Measurements from ENCODE around the gene OR13H1.
"Not testable (repeated sequence)": the region's sequence is repeated elsewhere in the genome, so short reads cannot be mapped to it uniquely, and the experiment has no call there.

Gene OR13H1, protein sequence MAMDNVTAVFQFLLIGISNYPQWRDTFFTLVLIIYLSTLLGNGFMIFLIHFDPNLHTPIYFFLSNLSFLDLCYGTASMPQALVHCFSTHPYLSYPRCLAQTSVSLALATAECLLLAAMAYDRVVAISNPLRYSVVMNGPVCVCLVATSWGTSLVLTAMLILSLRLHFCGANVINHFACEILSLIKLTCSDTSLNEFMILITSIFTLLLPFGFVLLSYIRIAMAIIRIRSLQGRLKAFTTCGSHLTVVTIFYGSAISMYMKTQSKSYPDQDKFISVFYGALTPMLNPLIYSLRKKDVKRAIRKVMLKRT

DNA sequence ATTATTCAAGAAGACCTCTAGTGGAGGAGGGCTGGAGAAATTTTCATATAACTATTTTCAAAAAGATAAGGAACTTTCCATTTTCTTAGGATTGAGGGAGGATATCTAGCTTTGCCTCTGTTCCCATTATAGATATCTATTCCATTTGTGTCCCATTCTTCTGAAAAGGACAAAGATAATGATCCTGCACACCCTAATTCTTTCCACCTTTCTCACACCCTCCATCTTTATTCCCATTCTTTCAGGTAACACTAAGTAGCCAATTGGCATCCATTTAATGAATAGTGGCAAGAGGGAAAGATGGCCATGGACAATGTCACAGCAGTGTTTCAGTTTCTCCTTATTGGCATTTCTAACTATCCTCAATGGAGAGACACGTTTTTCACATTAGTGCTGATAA lies at the start of gene OR13H1:
TSS of gene OR13H1 (plus strand) at position 301 of the 400 bp plus-strand sequence. CDS start at position 301, 0 bp downstream.
- DNase-seq, result no peak

DNA sequence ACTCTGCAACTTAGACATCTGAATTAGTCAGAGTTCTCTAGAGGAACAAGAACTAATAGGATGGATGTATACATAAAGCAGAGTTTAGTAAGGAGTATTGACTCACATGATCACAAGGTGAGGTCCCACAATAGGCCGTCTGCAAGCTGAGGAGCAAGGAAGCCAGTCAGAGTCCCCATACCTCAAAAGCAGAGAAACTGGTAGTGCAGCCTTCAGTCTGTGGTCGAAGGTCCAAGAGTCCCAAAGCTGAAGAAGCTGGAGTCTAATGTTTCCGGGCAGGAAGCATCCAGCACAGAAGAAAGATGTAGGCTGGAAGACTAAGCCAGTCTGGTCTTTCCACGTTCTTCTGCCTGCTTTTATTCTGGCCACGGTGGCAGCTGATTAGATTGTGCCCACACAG lies 42.3 kb upstream of the OR13H1 start:
- not testable (repeated sequence) for DNase-seq

DNA sequence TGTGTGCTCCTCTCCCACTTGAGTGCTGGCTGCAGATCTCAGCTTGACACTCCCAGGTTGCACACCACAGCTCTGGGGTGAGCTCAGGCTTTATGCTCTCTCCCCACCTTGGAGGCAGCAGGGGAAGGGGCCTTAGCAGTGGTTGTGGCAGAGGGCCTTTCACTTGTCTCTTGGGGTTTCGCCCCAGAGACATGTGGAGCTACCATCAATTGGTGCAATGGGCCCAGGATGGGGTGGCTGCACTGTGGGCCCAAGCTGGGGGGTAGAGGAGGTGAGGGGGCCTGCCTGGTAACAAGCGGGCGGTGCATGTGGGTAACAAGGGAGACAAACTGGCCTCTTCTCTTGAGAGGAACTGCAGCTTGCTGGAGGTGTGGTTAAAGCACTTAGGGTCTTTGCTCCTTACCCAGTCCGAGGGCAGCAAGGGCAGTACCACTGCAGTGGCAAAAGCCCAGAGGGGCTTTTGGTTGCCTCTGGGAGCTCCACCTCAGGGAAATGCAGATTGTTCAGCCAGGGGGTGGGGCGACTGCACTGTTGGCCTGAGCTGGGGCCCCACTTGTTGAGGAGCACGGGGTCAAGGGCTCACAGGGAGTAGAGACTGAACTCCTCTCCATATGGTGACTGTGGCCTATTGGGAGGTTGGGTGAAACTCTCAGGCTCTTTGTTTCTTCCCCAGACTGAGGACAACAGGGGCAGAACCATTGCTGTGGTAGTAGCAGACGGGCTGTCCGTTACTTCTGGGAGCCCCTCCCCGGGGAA lies 30.5 kb upstream of the OR13H1 start:
- DNase-seq, result no peak

DNA sequence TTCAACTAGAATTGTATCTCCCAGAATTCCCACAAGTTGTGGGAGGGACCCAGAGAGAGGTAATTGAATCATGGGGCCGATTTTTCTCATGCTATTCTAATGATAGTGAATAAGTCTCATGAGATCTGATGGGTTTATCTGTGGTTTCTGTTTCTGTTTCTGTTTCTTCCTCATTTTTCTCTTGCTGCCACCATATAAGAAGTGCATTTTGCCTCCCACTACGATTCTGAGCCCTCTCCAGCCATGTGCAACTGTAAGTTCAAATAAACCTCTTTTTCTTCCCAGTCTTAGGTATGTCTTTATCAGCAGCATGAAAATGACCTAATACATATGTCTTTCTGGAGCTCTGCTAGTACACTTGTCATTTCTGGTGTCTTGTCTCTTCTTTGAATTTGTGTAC lies 22.1 kb upstream of the OR13H1 start:
- no peak for DNase-seq

DNA sequence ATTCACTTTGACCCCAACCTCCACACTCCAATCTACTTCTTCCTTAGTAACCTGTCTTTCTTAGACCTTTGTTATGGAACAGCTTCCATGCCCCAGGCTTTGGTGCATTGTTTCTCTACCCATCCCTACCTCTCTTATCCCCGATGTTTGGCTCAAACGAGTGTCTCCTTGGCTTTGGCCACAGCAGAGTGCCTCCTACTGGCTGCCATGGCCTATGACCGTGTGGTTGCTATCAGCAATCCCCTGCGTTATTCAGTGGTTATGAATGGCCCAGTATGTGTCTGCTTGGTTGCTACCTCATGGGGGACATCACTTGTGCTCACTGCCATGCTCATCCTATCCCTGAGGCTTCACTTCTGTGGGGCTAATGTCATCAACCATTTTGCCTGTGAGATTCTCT lies 344 bp downstream of the OR13H1 start:
- DNase-seq, result no peak

DNA sequence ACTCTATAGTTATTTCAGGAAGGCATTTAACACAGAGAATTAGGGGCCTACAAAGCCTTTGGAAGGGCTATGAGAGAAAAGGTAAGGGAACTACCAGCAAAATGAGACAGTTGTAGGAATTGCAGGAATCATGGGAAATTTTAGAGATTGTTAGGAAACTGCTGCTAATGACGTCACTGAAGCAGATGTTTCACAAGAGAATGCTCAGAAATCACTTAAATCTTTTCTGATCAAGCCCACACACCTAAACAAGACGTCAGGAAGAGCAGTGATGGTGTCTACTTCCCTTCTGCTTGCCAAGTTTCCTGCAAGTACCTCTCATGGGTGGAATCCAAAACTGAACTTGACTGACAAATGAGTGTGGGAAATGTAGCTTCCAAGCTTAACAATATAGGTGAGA lies 5.1 kb downstream of the OR13H1 start:
- DNase-seq, result no peak

DNA sequence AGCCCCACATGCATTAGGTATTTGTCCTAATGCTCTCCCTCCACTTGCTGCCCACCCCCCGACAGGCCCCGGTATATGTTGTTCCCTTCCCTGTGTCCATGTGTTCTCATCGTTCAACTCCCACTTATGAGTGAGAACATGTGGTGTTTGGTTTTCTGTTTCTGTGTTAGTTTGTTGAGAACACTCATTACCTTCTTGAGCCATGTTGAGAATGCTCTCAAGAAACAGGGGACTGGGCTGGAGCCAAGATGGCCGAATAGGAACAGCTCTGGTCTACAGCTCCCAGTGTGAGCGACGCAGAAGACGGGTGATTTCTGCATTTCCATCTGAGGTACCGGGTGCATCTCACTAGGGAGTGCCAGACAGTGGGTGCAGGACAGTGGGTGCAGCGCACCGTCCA lies 8.6 kb downstream of the OR13H1 start:
- DNase-seq, result not testable (repeated sequence)

DNA sequence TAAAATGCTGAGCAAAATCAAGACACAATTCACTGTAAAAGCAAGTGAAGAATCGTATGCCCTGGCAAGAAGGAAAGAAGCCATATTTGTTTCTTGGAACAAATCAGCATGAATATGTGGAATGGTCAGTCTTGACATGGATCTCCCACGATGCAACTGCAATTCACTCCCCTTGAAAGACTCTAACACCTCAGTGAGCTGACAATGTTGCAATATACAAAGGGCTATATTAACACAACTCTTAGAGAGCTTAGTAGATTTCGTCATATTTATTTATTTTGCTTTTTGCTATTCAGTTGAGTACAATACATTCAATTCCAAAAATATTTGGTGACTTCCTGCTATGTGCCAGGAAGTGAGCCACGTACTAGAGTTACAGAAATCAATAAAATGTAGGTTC lies 14.7 kb downstream of the OR13H1 start:
- DNase-seq, result no peak

DNA sequence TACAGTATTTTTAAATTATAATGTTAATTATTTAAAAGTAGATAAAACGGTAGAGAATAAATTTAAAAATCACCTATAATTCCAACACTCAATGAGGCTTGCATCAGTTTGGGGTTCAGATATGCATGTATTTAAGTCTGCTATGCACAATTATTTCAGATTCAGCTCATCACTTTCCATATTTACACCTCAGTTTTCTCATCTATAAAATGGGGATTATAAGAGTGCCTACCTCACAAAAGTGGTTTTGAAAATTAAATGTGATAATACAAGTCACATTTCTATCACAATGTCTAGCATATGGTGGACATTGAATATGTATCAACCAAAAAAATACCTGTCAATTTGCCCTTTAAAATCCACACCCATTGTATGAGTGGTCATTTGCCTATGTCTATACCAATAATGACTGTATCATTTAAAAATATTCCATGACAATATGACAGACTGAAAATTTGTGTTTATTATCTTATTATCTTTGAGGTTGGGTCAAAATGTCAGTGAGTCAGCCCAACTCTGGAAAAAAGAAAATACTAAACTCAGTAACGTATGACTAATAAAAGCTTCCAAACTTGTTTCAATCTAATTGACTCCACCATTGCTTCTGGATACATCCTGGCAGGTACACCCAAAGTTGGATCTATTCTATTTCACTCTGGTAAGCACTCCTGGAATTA lies 20.8 kb downstream of the OR13H1 start:
- no peak for DNase-seq

DNA sequence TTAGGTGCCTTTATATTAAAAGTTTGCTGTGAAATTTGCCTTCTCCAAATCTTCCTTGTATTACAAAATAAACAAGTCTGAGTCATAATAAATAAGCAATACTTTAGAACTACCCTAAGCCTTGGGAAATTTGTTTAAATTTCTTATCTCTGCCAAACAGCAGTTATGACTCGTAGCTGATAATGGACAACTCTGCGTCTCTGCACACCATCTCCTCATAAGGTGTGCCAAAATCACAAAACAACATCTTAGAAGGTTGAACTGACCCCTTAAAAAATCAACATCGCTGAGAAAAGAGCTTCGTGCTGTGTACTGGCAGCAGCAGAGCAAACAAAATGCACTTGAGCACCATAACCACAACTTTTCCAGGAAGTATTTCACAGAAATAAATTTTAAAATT lies 22.0 kb downstream of the OR13H1 start:
- DNase-seq, result no peak

DNA sequence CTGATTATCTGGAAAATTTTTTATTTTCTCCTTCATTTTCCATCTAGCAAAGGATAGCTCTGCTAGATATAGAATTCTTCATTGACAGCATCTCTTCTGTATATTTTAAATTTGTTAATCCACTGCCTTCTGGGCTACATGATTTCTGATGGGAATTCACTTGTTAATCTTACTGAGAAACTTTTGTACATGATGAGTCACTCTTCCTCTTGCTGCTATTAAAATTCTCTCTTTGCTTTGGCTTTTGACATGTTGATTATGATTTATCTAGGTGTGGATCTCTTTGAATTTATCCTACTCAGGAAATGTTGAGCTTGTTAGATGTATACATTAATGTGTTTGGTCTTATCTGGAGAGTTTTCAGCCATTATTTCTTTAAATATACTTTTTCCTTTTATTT lies 27.5 kb downstream of the OR13H1 start:
- no peak for DNase-seq

DNA sequence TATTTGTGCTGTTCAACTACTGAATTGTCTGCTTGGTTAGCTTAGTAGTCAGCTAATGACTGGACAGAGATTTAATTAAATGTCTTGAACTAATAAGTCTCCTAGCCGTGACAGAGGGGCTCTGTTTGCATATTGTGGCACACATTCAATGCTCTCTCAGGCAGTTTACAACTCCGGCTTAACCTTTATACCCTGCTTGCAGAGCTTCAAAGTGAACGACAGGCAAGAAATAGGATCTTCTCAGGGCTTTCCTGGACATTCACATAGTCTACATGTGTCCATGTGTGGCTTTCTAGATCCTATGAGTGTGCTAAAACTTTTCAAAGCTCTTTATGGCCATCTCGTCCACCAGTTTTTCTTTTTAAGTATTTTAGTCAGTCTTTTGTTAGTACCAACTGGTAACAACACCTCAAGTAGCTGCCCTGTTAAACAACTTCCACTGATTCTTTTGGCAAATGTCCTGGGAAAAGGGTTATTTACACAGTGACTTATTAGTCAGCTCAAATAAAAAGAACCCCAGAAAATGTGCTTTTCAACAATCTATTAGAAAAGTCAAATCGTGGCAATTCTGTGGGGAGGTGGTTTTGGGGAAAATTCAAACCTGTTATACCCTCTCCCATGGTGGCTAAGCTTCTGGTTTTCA lies 28.6 kb downstream of the OR13H1 start:
- DNase-seq, result no peak

DNA sequence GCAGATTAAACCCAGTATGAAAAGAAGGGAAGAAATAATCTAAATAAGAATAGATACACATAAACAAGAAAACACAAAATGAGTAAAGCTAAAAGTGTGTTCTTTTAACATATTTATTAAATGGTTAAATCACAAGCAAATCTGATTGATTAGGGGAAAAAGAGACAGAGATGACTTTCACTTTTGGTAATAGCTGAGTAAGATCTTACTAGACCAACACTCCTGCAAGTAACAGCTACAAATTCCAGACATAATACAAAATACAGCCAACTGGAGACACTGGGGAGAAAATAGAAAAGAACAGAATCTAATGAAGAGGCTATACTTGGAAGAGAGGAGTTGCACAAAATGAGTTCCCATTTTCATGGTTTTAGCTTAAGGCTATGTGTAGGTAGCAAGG lies 33.5 kb downstream of the OR13H1 start:
- no peak for DNase-seq

DNA sequence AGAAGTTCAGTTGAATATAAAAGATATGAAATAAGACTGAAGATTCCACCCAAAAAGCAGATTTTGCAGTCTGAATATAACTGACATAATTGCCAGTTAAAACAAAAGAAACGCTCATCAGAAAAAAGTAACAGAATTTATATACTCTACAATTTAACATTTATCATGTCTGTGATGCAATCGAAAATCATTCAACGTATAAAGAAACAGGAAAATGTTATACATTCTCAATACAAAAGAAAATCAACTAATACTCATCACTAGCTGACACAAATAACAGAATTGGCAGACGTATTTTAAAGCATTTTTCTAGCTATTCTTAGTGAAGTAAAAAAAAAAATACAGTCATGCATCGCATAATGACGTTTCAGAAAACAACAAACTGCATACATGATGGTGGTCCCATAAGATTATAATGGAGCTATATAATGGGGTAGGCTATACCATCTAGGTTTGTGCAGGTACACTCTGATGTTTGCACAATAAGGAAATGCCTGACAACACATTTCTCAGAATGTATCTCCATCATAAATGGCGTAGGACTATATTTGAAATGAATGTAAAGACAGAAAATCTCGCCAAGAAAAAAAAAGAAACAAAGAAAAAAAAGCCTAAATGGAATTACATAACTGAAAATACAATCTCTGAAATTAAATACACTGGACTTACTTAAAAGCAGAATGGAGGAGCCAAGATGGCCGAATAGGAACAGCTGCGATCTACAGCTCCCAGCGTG lies 34.3 kb downstream of the OR13H1 start:
- no peak for DNase-seq

DNA sequence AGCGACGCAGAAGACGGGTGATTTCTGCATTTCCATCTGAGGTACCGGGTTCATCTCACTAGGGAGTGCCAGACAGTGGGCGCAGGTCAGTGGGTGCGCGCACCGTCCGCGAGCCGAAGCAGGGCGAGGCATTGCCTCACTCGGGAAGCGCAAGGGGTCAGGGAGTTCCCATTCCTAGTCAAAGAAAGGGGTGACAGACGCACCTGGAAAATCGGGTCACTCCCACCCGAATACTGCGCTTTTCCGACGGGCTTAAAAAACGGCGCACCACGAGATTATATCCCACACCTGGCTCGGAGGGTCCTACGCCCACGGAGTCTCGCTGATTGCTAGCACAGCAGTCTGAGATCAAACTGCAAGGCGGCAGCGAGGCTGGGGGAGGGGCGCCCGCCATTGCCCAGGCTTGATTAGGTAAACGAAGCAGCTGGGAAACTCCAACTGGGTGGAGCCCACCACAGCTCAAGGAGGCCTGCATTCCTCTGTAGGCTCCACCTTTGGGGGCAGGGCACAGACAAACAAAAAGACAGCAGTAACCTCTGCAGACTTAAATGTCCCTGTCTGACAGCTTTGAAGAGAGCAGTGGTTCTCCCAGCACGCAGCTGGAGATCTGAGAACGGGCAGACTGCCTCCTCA lies 35.0 kb downstream of the OR13H1 start:
- DNase-seq, result peak; percentile 1

DNA sequence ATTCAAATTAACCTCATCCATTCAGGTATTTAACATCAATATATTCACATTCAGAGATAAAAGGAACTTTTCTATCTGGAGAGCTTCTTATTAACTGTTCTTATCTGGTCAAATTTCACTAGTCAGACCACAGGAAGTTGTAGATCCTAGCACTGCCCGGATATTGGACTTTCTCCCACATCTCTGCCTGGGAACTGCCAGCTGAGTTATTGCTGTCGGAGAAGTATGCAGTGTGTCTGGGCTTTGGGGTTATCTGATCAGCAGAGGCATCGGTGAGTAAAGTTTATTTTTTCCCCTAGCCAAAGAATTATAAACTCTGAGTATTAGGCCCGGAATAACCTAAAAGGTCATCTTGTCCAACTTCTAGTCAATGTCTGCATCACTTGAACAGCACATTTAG lies 45.1 kb downstream of the OR13H1 start:
- no peak for DNase-seq

Measured in NCI-H69 (cell line).